Epithelial cell of esophagus (primary cell): ENCODE measurements around the gene CREB5.

ENCODE experiments used
- DNase-seq: peaks from one replicate; pipeline ENCODE4 v3.0.0; 2010; ENCODE audit warnings: low read depth
- H3K4me3 ChIP-seq: 2 replicates; pipeline ENCODE4 v1.5.1; 2011; ENCODE audit warnings: mild to moderate bottlenecking, low read length, control low read depth
- TF ChIP-seq, protein P1 (sequence below): IDR thresholded peaks from 2 replicates; pipeline ENCODE4 v1.5.1; 2011; ENCODE audit warnings: low read depth, mild to moderate bottlenecking, low read length, control low read depth, inconsistent platforms; ENCODE audit not compliant: insufficient read depth; ENCODE audit errors: missing control alignments

The CREB5 gene

DNA sequence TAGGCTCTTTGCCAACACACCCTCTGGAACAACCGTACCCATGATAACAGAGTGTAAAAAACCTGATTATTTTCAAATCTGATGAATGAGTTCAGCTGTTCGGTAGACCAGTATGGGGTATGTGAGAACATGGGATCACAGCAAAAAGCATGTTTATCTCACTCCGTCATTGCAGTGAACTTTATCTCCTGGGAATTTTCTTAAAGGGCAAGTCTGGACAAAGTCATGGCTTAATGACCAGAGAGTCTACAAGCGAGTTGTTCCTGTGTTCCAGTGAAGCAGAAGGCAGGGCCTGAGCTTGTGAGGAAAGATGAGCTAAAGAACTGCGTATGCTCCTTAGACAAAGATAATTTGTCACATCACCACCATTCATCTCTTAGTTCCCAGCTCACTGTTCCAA is 326.1 kb downstream of the CREB5 start:
- no peak overlapping the region for H3K4me3 ChIP-seq
- DNase-seq = peak; percentile 92
- TF ChIP-seq, protein P1, sequence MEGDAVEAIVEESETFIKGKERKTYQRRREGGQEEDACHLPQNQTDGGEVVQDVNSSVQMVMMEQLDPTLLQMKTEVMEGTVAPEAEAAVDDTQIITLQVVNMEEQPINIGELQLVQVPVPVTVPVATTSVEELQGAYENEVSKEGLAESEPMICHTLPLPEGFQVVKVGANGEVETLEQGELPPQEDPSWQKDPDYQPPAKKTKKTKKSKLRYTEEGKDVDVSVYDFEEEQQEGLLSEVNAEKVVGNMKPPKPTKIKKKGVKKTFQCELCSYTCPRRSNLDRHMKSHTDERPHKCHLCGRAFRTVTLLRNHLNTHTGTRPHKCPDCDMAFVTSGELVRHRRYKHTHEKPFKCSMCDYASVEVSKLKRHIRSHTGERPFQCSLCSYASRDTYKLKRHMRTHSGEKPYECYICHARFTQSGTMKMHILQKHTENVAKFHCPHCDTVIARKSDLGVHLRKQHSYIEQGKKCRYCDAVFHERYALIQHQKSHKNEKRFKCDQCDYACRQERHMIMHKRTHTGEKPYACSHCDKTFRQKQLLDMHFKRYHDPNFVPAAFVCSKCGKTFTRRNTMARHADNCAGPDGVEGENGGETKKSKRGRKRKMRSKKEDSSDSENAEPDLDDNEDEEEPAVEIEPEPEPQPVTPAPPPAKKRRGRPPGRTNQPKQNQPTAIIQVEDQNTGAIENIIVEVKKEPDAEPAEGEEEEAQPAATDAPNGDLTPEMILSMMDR = no peak

DNA sequence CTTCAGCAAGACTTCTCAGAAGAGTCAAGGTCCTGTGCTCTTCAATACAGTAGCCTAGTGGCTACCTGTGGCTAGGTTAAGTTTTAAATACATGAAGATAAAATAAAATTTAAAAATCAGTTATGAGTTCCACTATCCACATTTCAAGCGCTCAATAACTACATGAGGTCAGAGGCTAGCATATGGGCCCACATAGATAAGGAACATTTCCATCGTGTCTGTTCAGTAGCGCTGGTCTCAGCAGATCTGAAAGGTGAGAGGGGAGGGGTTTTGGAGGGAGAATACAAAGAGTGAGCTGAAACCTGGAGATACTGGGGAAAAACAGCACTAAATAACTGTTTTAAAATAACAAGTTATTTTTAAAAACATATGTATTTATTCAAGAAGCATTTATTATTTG is 326.8 kb downstream of the CREB5 start:
- H3K4me3 ChIP-seq = no peak overlapping the region
- no peak for DNase-seq
- TF ChIP-seq, protein P1 = no peak

DNA sequence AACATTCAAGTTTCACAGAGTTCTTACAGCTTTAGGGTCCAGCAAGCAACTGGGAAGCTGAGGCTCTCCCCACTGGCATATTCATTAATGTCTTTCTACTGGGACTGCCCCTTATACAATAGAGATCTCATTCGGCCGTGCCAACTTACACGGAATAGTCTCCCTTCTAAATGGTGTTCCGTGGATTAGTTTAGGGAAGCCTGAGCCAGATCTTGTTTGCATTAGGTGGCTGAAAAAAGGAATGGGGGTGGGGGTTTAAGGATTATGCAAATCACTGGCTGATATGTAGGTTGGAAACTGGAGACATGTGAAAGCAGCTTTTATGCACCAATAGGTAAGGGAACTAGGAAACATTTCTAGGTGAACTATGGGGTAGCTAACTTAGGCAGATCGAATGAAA is 327.5 kb downstream of the CREB5 start:
- DNase-seq = peak; percentile 33
- TF ChIP-seq, protein P1 = no peak
- no peak overlapping the region for H3K4me3 ChIP-seq

DNA sequence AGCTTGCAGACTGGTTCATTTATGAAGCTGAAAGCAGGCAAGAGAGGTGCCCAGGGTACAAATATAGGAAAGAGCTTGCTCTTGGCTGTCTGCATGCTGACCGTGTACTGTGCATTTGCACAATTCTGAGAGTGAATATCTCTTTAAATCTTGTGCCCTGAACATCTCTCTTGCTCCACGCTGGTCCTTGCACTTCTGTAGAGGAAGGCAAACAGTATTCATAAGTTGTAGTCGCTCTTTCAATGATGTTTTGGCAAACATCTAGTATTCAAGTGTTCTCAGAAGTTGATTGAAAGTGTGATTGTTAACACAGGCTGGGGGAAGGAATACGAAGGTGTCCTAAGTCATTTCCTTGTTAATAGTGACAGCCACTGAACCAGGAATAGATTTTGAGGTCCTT is 332.6 kb downstream of the CREB5 start:
- no peak for DNase-seq
- H3K4me3 ChIP-seq = no peak overlapping the region
- TF ChIP-seq, protein P1 = no peak

DNA sequence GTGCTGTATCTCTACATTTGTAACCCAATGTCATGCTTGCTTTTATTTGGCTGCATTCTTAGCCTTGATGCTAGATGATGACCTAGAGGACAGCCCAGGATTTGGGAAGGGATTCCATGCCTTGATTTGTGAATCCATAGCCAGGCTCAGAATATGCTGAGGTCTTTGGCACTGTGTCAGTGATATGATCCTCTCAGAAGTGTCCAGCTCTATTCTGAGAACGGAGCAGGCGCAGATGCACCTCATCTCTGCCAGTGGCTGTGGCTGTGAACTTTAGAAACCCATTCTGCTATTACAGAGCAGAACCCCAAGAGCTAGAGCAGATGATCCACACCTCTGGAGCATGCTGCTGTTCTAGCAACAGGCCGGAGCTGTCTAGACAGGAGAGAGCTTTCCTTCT is 333.0 kb downstream of the CREB5 start:
- TF ChIP-seq, protein P1 = no peak
- H3K4me3 ChIP-seq = no peak overlapping the region
- DNase-seq = no peak

DNA sequence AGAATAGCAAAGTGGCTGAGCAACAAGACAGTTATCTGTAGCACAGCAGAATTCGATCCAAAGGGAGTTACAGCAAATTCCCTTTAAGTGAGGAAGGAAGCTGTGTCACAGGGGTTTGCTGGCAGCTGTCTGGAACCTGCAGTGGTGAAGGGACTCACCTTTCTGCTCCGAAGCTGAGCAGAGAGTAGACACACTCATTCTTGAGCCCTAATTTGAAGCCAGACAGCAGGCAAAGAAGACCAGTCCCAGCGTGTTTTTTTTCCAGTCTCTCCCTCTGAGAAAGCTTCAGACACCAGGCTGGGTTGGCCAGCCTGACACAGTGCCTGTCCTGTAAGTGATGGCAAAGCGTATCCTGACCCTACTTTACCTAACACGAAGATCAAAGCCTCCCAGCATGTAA is 335.1 kb downstream of the CREB5 start:
- DNase-seq = peak; percentile 44
- TF ChIP-seq, protein P1 = no peak

DNA sequence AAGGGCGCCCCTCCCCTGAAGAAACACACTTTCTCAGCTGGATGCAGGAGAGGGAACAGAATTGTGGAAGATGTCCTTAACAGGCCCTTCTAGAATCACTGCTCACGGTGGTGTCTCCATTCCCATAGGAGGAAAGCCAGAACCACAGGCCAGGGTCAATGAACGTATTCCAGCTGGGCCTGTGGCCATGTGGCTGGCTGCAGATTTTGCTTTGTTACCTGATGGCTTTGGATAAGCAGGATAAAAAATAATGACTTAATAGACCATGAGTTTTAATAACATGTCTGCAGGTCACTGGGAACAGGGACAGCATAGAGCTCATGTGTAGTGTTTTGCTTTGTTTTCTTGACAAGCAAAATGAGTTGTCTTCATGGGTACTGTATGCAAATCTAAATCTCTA is 335.5 kb downstream of the CREB5 start:
- no peak for DNase-seq
- TF ChIP-seq, protein P1 = no peak
- H3K4me3 ChIP-seq = no peak overlapping the region

More for the DNA sequence above, 335.1 kb downstream of the CREB5 start:
- H3K4me3 ChIP-seq = no peak overlapping the region
